Smooth muscle cell (in vitro differentiated cells): Measurements from ENCODE around the gene TTC14. TPM values are rescaled to one million over a fixed set of nuclear protein-coding genes. Genes with fewer than 3 reads are reported as not detected.

ENCODE experiments used
- DNase-seq: peaks from one replicate; lab custom pipeline; 2025; ENCODE audit not compliant: unreplicated experiment; lab: John Stamatoyannopoulos, UW
- H2AFZ ChIP-seq: fragments of 200-600 bp; sonication (generic); 2 replicates; pipeline ENCODE4 v1.6.0; 2016; ENCODE audit warnings: antibody characterized with exemption, low read depth, mild to moderate bottlenecking
- H3F3A ChIP-seq: fragments of 200-600 bp; sonication (generic); 2 replicates; pipeline ENCODE4 v1.6.0; 2017; ENCODE audit warnings: antibody characterized with exemption, low read depth
- H3K27ac ChIP-seq: fragments of 200-600 bp; sonication (generic); 2 replicates; pipeline ENCODE4 v1.5.1; 2016; ENCODE audit warnings: low read depth, mild to moderate bottlenecking
- H3K27me3 ChIP-seq: fragments of 200-600 bp; sonication (generic); 2 replicates; pipeline ENCODE4 v1.6.1; 2016; ENCODE audit warnings: low read depth, mild to moderate bottlenecking
- H3K36me3 ChIP-seq: fragments of 200-600 bp; sonication (generic); 2 replicates; pipeline ENCODE4 v1.5.1; 2016; ENCODE audit warnings: low read depth
- H3K4me1 ChIP-seq: fragments of 200-600 bp; sonication (generic); 2 replicates; pipeline ENCODE4 v1.5.1; 2016; ENCODE audit warnings: low read depth
- H3K4me2 ChIP-seq: fragments of 200-600 bp; sonication (generic); 2 replicates; pipeline ENCODE4 v1.6.0; 2016; ENCODE audit warnings: mild to moderate bottlenecking
- H3K4me3 ChIP-seq: fragments of 200-600 bp; sonication (generic); 2 replicates; pipeline ENCODE4 v1.5.1; 2016; ENCODE audit warnings: mild to moderate bottlenecking
- H3K79me2 ChIP-seq: fragments of 200-600 bp; sonication (generic); 2 replicates; pipeline ENCODE4 v1.6.0; 2016; ENCODE audit warnings: low read depth, mild to moderate bottlenecking
- H3K9ac ChIP-seq: fragments of 200-600 bp; sonication (generic); 2 replicates; pipeline ENCODE4 v1.6.0; 2016; ENCODE audit warnings: low read depth
- H3K9me3 ChIP-seq: fragments of 200-600 bp; sonication (generic); replicated peaks from 2 replicates; pipeline ENCODE4 v1.5.1; 2016; ENCODE audit warnings: low read depth
- H4K20me1 ChIP-seq: fragments of 200-600 bp; sonication (generic); 2 replicates; pipeline ENCODE4 v1.6.0; 2016; ENCODE audit warnings: low read depth
- CTCF ChIP-seq: fragments of 200-600 bp; sonication (generic); IDR thresholded peaks from 2 replicates; pipeline ENCODE4 v1.5.1; 2017; ENCODE audit warnings: borderline replicate concordance, mild to moderate bottlenecking, antibody characterized with exemption; ENCODE audit not compliant: insufficient read depth, poor library complexity, severe bottlenecking
- WGBS: methylation state at CpG from one replicate; pipeline ENCODE4 v1.1.7; 2016; ENCODE audit warnings: low lambda C conversion rate; 5-methylcytosine and 5-hydroxymethylcytosine counted together
- polyA plus RNA-seq: library from polyadenylated mRNA; unstranded; fragments of >200 nt; fragmentation: Nextera tagmentation; extraction: Ambion mirVana; gene quantifications from 2 replicates; pipeline ENCODE4 v1.2.1, GENCODE V29; 2016
- total RNA-seq: library from RNA; depleted of rRNA; stranded (reverse); fragments of >200 nt; gene quantifications from 2 replicates; pipeline ENCODE4 v1.2.3, GENCODE V29; 2014

The TTC14 gene
- total and polyA plus RNA-seq, 2 experiments from 2014 or later = 6.2 to 53.1 TPM

- no peaks in the 10 kb centered on the region for H3F3A ChIP-seq
- no peak overlapping the region for H3K4me2 ChIP-seq
- H3K9ac ChIP-seq = no peak overlapping the region
- TF ChIP-seq CTCF = no peak
- 93% methylated on average over 3 of the region's 3 CpGs for WGBS
- no peaks in the 10 kb centered on the region for H3K36me3 ChIP-seq
- no peak overlapping the region for H3K4me3 ChIP-seq
- no peaks in the 10 kb centered on the region for H3K79me2 ChIP-seq
- H3K27ac ChIP-seq = no peak overlapping the region
- H2AFZ ChIP-seq = no peak overlapping the region
- H3K9me3 ChIP-seq = no peaks in the 10 kb centered on the region
- no peak for DNase-seq
- no peaks in the 10 kb centered on the region for H4K20me1 ChIP-seq
- no peaks in the 10 kb centered on the region for H3K27me3 ChIP-seq
- H3K4me1 ChIP-seq = no peaks in the 10 kb centered on the region
These were observed 29.4 kb downstream of the TTC14 start for GRCh38 chr3:180631317-180631716.

- H3K36me3 ChIP-seq = no peaks in the 10 kb centered on the region
- H3K27ac ChIP-seq = no peak overlapping the region
- H3K4me1 ChIP-seq = no peaks in the 10 kb centered on the region
- WGBS = 38% methylated on average over 2 of the region's 2 CpGs
- no peak overlapping the region for H2AFZ ChIP-seq
- no peaks in the 10 kb centered on the region for H3K9me3 ChIP-seq
- no peaks in the 10 kb centered on the region for H3F3A ChIP-seq
- no peaks in the 10 kb centered on the region for H3K79me2 ChIP-seq
- no peaks in the 10 kb centered on the region for H4K20me1 ChIP-seq
- DNase-seq = no peak
- H3K4me3 ChIP-seq = no peak overlapping the region
- no peak overlapping the region for H3K4me2 ChIP-seq
- TF ChIP-seq CTCF = no peak
- H3K27me3 ChIP-seq = no peaks in the 10 kb centered on the region
- no peak overlapping the region for H3K9ac ChIP-seq
These were observed 31.8 kb downstream of the TTC14 start for GRCh38 chr3:180633722-180634121.

GRCh38 chr3:180640987-180641386 is 39.0 kb downstream of the TTC14 start:
- Histone ChIP-seq H3K36me3 (no peaks in the 10 kb centered on the region), H3K4me2 (no peak overlapping the region), H3K4me3 (no peak overlapping the region), H3K9ac (no peak overlapping the region), H3K4me1 (no peaks in the 10 kb centered on the region), H3K27ac (no peak overlapping the region), H3K79me2 (no peaks in the 10 kb centered on the region), H3K9me3 (no peaks in the 10 kb centered on the region), H2AFZ (no peak overlapping the region), H4K20me1 (no peaks in the 10 kb centered on the region), H3F3A (no peaks in the 10 kb centered on the region), H3K27me3 (no peaks in the 10 kb centered on the region)
- no peak for TF ChIP-seq CTCF
- no peak for DNase-seq

GRCh38 chr3:180646187-180646790 is 44.3 kb downstream of the TTC14 start:
- Histone ChIP-seq H3K27ac (no peak overlapping the region), H3K27me3 (no peaks in the 10 kb centered on the region), H3F3A (no peaks in the 10 kb centered on the region), H3K4me3 (no peak overlapping the region), H3K36me3 (no peaks in the 10 kb centered on the region), H3K4me2 (no peak overlapping the region), H4K20me1 (no peaks in the 10 kb centered on the region), H2AFZ (no peak overlapping the region), H3K4me1 (no peaks in the 10 kb centered on the region), H3K79me2 (no peaks in the 10 kb centered on the region), H3K9ac (no peak overlapping the region), H3K9me3 (no peaks in the 10 kb centered on the region)
- peak; percentile 18 for TF ChIP-seq CTCF
- DNase-seq = no peak
- 37% methylated on average over 1 of the region's 1 CpG for WGBS
